HUDEP-2 (cell line): Measurements from ENCODE around the gene MYO10.

Experiments used
- DNase-seq, 76 experiments: peaks; one replicate each; lab custom pipeline; 2025; ENCODE audit not compliant: unreplicated experiment in 76 of 76; lab: John Stamatoyannopoulos, UW

The MYO10 gene

DNA sequence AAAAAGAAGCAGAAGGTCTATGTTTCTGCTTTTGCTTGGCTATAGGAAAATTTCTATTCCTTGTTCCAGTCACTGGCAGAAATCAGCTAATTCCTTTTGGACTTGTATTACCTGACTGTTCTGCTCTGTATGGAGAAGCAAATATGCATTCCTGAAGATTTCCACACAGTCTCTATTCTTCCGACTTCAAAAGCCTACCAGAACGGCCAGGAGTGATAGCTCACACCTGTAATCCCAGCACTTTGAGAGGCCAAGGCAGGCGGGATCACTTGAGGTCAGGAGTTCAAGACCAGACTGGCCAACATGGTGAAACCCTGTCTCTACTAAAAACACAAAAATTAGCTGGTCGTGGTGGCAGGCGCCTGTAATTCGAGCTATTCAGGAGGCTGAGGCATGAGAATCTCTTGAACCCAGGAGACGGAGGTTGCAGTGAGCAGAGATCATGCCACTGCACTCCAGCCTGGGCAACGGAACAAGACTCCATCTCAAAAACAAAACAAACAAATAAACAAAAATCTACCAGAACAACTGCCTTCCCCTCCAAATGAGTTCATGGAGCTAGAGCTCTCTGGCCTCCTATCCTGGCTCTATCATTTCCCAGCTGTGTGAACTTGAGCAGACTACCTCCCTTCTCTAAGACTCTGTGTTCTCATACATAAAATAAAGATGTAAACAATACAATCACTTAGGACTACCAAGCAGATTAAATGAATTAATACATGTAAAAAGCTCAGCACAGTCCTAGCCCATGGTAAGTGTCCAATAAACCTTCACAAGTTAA lies 17.0 kb downstream of the MYO10 start:
- no peak for DNase-seq

DNA sequence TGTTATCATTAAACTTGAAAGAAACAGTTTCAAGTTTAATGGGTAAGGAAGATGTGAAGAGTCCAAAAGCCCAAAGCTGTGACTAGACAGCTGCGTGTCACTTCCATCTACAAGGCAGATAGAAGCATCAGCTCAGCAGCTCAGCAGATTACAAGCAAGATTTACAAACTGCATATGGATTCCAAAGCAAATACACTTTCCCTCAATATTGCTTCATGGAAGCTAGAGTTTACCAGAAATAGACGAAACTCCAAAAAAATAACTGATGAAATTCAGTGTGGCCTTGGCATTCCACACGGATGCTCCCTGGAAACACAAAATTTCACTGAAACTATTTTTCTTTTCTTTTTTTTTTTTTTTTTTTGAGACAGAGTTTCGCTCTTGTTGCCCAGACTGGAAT lies 17.9 kb downstream of the MYO10 start:
- no peak for DNase-seq

DNA sequence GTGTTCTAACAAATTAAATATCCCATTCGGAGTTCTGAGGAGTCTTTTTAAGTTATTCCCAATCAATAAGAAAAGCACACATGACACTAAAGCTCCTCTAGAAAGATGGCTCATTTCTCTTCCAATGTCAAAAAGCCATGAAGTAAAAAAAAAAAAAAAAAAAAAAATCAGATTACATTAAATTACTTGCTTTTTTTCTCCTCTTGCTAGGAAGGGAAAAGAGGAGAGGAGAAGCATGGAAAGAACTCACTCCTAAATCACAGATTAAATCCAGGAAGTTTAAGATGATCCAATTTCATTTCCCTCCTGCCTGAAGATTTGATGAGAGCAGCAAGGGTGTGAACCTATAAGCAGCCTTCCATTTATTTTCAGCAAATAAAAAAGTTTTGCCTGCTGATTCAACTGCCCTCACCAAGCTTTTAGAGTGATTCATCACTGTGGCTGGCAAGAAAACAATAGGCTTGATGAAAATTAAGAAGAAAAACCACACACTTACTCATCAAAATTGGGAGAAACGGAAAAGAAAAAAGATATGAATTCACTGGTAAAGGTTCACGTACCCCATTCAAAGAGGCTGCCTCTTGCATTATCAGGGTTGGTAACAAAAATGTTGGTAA lies 19.7 kb downstream of the MYO10 start:
- DNase-seq: no peak

DNA sequence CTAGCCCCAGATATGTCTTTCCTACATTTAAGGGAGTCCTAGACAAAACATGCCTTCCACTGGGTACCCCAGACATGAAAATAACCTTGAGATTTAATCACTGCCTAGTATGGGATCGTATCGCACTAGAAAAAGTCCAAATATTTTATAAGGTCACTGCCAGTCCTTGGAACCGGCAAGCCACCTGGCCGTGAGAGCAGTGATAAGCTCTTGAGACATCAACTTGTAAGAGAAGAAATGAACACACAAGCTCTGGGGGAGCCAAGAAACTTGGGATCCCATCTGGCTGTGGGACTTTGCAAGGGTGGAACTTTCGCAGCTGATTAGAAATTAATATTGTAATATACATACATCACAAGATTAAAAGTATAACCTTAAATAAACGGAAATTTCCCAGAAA lies 21.5 kb downstream of the MYO10 start:
- DNase-seq: no peak

DNA sequence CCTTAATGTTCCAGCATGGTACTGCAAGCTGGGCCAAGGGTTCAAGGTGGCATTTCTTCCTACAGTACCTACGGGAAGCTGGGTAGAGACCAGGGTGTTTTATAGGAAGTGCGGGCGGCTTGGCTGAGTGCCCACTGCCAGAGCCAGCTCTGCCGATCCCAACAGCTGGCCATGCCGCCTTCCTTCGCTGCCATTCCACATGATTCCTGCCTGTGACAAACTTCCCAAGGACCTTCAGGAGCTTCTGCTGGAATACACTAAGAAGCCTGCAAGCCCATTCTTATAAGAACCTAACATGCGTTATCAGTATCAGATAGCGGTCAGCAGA lies 22.0 kb downstream of the MYO10 start:
- DNase-seq: no peak

DNA sequence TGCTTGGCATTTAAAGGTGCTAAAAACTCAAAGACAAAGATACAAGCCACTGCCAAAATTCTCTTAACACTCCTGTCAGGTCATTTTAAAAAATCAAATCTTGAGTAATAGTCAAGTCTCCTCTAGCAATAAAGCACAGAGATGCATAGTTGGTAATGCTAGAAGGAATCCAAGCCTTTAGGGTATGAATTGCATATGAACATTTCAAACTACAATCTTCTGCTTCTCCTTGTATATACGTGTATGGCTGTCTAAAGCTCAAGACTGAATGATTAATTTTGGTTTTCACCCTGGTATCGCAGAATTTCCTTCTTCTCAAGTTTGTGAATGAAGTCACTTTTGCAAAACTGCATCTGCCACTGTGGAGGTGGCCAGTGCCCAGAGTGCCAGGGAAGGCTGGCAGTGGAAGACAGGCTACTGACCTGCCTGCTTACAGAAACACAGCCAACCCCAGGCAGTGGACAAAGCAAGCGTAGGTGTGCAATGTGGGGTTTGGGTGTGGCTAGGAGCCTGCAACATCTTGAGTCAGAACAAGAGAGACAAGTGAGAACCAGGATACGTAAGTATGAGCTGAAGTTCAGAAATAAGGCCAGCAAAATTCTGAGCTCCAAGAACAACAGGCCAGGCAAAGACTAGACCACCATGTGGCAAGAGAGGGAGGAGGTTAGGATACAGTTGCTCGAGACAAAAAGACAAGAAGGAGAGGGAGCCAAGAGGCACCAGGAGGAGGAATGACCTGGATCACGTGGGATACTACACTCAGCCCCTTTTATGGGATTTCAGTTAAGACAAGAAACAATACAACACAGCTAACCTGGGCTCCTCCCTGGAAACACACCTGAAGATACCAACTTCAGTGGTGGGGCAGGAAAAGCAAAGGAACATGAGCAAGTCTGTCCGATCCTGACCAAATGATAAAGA lies 22.6 kb downstream of the MYO10 start:
- no peak for DNase-seq

DNA sequence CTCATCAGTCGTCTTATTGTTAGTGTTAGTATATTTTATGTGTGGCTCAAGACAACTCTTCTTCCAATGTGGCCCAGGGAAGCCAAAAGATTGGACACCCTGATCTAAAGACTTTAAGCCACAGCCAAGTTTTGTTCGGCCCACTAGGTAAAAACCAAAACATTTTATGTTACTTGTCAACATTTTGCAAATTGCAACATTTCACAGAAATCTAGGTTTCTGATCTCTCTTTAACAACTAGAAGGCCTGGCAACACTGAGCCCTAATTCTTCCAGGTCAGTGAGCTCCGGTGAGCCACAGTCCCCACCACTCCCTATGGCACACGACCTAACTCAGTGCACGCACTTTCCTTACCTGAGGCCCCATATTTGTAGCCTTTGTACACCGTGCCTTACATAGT lies 24.0 kb downstream of the MYO10 start:
- DNase-seq: no peak

DNA sequence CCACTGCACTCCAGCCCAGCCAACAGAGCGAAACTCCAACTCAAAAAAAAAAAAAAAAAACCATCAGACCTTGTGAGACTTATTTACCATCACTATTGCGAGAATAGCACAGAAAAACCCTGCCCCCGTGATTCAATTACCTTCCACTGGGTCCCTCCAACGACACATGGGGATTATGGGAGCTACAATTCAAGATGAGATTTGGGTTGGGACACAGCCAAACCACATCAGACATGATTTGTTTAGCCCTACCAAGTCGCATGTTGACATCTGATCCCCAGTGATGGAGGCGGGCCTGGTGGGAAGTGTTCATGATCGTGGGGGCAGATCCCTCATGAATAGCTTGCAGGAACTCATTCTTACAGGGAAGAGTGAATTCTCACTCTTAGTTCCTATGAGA lies 26.6 kb downstream of the MYO10 start:
- DNase-seq: no peak

DNA sequence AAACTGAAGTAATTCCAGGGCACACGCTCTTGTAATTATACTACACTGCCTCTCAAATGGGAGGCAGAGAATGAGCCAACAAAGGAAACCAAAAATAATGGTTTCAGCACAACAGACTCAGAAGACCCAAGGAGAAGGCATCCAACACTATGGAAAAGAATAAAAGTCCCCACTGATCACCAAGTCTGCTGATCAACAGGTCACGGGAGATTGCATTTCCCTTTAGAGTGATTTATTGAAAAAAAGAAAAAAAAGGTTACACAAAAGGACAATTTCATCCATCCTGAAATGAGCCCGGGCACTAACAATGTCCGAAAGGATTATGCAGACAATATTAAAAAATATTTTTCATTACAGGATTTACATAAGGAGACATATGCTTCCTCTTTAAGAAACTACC lies 28.8 kb downstream of the MYO10 start:
- no peak for DNase-seq

DNA sequence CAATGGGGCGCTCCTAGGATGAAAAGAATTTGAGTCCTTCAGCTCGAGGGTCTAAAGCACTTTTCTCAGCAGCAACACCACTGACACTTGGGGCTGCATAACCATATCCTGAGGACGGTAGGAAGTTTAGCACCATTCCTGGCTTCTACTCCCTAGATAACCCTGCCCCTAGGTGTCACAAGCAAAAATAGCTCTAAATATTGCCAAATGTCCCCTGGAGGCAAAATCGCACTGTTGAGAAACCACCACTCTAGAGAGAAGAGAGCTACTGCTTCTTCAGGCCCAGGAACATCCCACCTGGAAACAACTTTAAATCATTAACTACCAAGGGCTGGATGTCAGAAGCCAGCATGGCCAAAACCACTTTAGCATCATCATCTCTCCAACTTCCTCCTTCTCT lies 29.8 kb downstream of the MYO10 start:
- no peak for DNase-seq

DNA sequence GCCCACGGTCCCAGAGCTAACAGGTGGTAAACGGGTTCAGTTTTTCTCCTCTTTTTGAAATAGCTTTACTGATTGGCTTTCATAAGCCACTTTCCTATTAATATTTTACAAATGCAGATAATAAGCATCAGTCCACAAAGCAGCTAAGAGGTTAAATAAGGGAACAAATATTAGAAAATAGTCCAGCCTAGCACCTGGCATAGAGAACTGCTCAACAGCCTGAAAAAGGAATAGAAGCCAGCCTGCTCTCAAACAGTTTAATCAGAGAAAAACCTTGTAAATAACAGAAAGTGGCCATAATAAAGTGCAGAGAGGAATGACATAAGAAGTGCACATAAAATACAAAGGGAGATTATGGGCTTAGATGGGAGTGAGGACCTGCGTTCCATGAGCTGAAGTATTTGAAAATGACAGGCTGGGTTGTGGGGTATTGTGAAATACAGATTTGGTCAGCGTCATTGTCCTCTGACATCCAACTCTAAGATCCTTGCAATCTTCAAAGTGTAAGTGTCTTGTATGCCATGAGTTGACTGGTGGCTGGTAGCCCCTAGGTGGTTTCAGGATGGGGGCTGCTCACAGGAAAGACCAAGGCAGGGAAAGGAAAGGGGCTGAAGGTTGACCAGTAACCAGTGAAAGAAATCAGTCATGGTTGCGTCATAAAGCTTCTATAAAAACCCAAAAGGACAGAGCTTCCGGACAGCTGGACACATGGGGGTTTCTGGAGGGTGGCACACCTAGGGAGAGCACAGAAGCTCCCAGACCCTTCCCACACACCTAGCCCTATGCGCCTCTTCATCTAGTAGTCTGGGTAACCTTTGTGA lies 32.4 kb downstream of the MYO10 start:
- DNase-seq: no peak

DNA sequence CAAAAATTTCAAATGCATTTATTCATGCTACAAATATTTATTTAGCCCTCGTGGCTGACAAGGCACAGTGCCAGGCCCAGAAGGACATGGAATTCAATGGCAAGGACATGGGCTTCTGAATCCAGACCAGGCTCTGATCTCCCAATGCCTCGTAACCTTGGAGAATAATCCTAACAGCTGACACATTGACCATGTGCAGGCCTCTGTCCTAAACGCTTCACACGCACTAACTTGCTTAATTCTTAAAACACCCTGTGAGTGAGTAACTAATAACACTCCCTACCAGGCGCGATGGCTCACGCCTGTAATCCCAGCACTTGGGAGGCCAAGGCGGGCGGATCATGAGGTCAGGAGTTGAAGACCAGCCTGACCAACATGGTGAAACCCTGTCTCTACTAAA lies 33.2 kb downstream of the MYO10 start:
- no peak for DNase-seq

DNA sequence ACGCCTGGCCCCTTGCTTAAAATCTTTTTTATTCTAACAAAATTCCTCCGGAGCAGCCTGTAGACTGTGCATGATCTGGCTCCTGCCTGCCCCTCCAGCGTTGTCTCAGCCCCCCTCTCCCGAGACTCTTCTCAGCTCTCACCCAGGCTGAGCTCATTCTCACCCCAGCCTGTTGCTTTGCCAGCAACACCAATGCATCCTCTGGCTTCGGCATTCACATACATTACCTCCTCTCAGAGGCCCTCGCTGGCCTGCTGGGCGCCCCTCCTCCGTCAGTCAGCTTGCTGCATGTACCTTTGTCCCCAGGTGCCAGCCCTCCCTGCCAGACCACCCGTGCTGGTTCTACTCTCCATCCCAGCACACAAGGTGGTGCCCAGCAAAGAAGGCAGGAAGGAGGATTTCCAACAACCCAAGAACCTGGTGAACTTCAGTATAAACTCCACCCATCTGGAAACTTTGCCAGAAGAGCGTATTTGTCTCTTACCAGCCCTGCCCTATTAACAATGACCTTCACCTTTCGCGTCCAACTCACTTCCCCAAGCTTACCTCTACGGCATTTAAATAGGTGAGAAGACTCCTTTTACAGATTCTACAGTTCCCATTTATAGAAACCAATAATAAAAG lies 35.0 kb downstream of the MYO10 start:
- no peak for DNase-seq

DNA sequence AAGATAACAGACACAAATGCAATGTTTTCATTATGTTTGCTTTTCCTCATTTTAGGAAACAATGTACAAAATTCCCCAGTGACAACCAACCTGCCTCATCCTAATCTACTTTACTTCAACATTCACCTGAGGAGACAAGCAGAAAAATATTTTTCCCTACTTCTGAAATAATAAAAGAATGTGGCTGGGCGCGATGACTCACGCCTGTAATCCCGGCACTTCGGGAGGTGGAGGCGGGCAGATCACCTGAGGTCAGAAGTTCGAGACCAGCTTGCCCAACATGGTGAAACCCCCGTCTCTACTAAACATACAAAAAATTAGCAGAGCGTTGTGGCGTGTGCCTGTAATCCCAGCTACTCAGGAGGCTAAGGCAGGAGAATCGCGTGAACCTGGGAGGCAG lies 36.9 kb downstream of the MYO10 start:
- DNase-seq: no peak

DNA sequence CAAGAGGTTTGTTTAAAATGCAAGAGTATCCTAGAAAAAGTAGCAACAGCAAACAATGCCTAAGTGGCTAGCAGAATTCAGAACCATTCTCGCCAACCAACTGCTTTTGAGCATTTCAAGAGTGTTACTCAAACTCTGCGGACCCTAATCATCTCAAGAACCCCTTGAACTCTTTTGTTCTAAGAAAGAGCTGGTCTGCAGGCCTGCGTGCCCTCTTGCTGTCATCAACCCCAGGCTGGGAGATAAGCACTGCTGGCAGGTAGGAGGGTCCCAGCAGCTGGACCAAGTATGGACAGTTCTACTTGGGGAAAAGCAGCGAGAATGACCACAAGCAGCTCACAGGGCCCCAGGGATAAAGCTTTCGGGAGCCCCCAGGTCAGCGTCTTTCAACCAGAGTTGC lies 38.3 kb downstream of the MYO10 start:
- no peak for DNase-seq

DNA sequence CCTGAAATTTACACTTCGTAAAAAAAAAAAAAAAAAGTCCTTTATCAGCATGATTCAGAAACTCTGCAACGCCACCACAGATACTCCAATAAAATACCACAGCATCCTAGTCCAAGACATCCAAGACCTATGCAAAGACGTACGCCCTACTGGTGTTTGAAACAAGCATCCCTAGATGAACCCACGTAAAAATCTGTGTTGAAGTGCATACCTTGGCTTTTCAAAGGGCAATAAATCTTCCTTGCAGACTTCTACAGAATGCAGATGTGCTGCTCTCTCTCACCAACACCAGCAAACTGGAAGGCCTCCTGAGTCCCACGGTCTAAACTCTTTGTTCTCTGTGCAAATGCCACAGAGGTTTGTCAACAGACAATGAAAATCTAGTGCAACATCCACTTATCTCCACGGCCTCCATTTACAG lies 38.8 kb downstream of the MYO10 start:
- no peak for DNase-seq

DNA sequence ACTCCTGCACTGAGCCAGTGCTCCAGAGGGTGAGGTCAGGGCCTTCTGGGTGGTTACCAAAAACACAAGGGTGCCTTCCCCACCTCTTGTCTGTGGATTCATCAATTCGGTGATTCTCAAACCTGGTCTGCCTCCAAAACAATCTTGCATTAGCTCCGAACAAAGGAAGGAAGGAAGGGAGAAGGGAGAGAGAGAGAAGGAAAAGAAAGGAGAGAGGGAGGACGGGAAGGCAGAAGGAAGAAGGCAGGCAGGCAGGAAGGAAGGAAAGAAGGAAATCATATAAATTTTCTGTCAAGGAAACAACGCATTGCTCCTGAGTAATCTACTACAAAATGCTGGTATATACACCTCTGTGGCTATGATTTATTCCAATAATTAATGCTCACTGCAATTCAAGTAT lies 39.3 kb downstream of the MYO10 start:
- no peak for DNase-seq

DNA sequence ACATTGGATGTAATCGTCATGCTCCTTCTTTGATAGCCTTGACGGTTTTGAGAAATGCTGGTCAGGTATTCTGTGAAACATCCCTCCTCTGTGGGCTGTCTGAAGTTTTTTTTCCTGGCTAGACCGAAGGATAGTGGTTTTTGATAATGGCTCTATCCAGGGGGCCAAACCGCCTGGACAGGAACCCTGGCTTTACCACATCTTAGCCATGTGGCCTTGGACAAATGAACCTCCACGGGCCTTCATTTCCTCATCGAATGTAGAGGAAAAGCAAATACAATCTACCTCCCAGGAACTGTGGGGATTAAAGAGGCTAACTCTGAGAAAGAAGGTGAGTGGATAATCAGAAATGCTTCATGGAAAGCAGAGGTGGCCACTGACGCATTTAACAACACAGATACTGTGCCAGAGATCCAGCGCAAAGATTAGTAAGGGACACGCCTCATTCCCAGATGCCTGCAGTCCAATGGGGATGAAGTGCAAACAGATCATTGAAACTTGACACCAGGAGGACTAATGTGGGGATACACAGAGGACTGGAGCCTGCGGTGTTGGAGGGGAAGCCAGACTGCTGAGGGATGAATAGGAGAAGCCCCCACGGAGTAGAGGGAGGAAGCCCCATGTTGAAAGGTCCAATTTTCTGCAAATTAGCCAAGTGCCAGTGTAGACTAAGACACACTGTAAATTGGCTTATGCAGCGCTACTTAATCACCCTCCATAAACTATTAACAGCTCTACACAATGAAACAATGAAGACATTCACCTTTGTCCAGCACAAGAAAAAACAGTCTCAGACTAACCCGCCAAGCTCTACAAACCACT lies 41.6 kb downstream of the MYO10 start:
- no peak for DNase-seq

DNA sequence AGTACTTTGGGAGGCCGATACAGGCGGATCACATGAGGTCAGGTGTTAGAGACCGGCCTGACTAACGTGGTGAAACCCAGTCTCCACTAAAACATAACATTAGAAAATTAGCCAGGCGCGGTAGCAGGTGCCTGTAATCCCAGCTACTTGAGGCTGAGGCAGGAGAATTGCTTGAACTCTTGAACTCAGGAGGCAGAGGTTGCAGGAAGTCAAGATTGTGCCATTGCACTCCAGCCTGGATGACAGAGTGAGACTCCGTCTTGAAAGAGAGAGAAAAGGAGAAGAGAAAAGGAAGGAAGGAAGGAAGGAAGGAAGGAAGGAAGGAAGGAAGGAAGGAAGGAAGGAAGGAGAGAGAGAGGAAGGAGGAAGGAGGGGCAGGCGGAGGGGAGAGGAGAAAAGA lies 45.1 kb downstream of the MYO10 start:
- no peak for DNase-seq
